Measurements from ENCODE around the gene SF1. TPM values are rescaled to one million over a fixed set of nuclear protein-coding genes. Genes with fewer than 3 reads are reported as not detected.
A peak's percentile ranks its signal among the peaks of the same experiment; 100 is the strongest.

SF1 gene
- total RNA-seq, 1 donor from 2014 or later = 460 TPM

DNA sequence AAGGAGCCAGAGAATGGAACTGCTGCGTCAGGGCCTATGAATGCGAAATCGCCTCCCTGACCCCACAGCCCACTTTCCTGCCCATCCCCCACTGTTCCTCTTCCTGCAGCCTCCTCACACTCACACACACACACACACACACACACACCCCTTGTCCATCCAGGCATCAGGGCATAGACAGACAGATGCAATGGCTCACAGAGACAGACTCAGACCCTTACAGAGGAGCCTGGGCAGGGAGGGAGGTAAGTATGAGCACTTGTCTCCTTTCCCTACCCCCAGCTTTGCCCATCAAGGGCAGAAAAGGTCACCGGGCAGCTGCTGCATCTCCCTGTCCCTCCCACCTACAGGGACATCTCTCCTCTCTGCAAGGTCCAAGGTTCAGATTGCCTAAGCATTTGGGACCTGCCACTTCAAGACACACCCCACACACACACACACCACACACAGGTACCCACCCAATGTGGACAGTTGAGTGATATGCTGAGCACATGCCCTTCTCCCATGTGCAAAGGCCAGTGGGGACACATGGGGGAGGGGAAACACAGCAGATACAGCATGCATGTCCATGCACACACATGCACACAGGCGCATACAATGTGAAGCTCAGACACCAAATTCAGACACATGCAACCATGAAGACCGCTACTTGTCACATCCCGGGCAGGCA lies 53.3 kb downstream of the SF1 start:
- no peak for DNase-seq (ENCODE audit: low spot score)
- peaks cover 2% of the 10 kb centered on the region for H3K4me1 Mint-ChIP-seq (ENCODE audit: low read depth)
- H3K27me3 Mint-ChIP-seq (ENCODE audit: low read depth) = peaks cover 27% of the 10 kb centered on the region
- no peak overlapping the region for H3K4me3 Mint-ChIP-seq (ENCODE audit: low read depth)
- intact Hi-C loops (cut with micrococcal nuclease) = no loop called here
- no peak overlapping the region for H3K27ac Mint-ChIP-seq
- H3K36me3 Mint-ChIP-seq (ENCODE audit: low read depth) = peaks cover 22% of the 10 kb centered on the region
- no peaks in the 10 kb centered on the region for H3K9me3 Mint-ChIP-seq

- peaks cover 17% of the 10 kb centered on the region for H3K36me3 Mint-ChIP-seq (ENCODE audit: low read depth)
- H3K4me1 Mint-ChIP-seq (ENCODE audit: low read depth) = peaks cover 2% of the 10 kb centered on the region
- no peak for DNase-seq (ENCODE audit: low spot score)
- intact Hi-C loops (cut with micrococcal nuclease) = loop anchor here (1.0 kb wide), 1 partner anchor 36 kb away; no protein-coding TSS in a partner anchor
- H3K27ac Mint-ChIP-seq = peak overlapping the region; percentile 42
- no peaks in the 10 kb centered on the region for H3K9me3 Mint-ChIP-seq
- peak overlapping the region; percentile 50 for H3K4me3 Mint-ChIP-seq (ENCODE audit: low read depth)
- H3K27me3 Mint-ChIP-seq (ENCODE audit: low read depth) = peaks cover 34% of the 10 kb centered on the region
These were observed 54.2 kb downstream of the SF1 start for GRCh38 chr11:64723907-64724862.

GRCh38 chr11:64723117-64723906 lies 55.0 kb downstream of the SF1 start, which contains the start of gene NRXN2:
NRXN2 (minus strand) TSS chr11:64723197; CDS start chr11:64713699, 9,498 bp downstream.
- intact Hi-C loops (cut with micrococcal nuclease) = loop anchor here (1.0 kb wide), 1 partner anchor 35 kb away; no protein-coding TSS in a partner anchor
- DNase-seq (ENCODE audit: low spot score) = peak; percentile 83
- Mint-ChIP-seq H3K36me3 (ENCODE audit: low read depth) (peaks cover 10% of the 10 kb centered on the region), H3K27ac (peak within 1 kb of the TSS; percentile 42), H3K4me1 (ENCODE audit: low read depth) (peaks cover 2% of the 10 kb centered on the region), H3K9me3 (no peaks in the 10 kb centered on the region), H3K27me3 (ENCODE audit: low read depth) (peaks cover 41% of the 10 kb centered on the region), H3K4me3 (ENCODE audit: low read depth) (peak within 1 kb of the TSS; percentile 50)

- Mint-ChIP-seq H3K9me3 (no peaks in the 10 kb centered on the region), H3K4me3 (ENCODE audit: low read depth) (peak overlapping the region; percentile 47), H3K27ac (no peak overlapping the region), H3K36me3 (ENCODE audit: low read depth) (peaks cover 5% of the 10 kb centered on the region), H3K27me3 (ENCODE audit: low read depth) (peaks cover 46% of the 10 kb centered on the region), H3K4me1 (ENCODE audit: low read depth) (peaks cover 2% of the 10 kb centered on the region)
- DNase-seq (ENCODE audit: low spot score) = no peak
- intact Hi-C loops (cut with micrococcal nuclease) = loop anchor here (1.0 kb wide), 1 partner anchor 34 kb away; no protein-coding TSS in a partner anchor
These were observed 55.9 kb downstream of the SF1 start for GRCh38 chr11:64722141-64723065.

DNA sequence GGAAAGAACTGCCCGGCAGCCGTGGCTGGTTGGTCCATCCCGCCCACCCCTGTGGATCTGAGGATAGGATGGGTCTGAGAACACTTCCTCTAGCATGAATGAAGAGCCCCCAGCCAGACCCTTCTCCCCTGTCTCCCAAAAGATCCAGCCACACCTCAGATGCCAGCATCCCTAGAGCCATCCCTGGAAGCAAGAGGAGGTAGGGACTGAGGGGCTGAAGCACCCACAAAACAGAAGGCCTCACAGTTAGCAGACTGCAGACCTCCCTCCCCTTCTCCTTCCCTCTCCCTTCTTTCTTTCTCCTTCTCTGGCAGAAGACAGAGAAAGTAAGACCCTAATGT lies 57.0 kb downstream of the SF1 start:
- DNase-seq (ENCODE audit: low spot score) = no peak
- Mint-ChIP-seq H3K9me3 (no peaks in the 10 kb centered on the region), H3K4me1 (ENCODE audit: low read depth) (peaks cover 2% of the 10 kb centered on the region), H3K36me3 (ENCODE audit: low read depth) (no peaks in the 10 kb centered on the region), H3K27ac (no peak overlapping the region), H3K4me3 (ENCODE audit: low read depth) (no peak overlapping the region), H3K27me3 (ENCODE audit: low read depth) (peaks cover 54% of the 10 kb centered on the region)
- intact Hi-C loops (cut with micrococcal nuclease) = no loop called here

DNA sequence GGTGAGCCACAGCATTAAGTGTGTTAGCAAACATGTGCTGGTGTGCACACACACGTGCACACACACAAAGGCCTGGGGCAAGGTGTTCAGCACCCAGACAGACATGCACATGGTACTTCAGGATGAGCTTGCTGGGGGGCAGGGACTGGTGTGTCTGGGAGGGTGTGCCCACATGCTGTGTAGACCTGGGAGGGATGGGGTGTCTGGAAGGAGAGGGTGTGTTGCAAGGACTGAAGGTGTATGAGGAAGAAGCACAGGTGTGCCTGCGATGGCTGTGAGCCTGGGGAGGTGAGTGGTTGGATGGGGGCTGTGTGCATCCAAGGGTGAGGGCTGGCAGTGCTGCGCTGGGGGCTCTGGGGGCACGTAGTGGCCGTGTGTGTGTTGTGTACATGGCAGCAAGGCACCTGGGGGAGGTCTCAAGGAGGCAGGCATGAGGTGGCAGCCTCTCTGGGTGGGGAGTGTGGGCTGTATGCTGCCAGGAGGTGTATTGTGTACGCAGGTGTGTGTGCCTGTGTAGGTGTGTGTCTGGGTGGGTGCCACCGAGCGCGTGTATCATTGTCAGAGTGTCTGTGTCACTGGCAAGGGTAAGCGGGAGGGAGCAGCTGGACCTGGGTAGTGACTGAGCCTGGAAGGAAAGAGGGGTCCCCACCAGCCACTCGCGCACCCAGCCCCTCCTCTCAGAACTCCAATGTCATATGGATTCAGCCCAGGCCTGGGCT lies 57.5 kb downstream of the SF1 start:
- Mint-ChIP-seq H3K4me3 (ENCODE audit: low read depth) (no peak overlapping the region), H3K27me3 (ENCODE audit: low read depth) (peaks cover 59% of the 10 kb centered on the region), H3K27ac (no peak overlapping the region), H3K9me3 (no peaks in the 10 kb centered on the region), H3K36me3 (ENCODE audit: low read depth) (no peaks in the 10 kb centered on the region), H3K4me1 (ENCODE audit: low read depth) (peaks cover 2% of the 10 kb centered on the region)
- no peak for DNase-seq (ENCODE audit: low spot score)
- intact Hi-C loops (cut with micrococcal nuclease) = no loop called here

- Mint-ChIP-seq H3K4me1 (ENCODE audit: low read depth) (peaks cover 2% of the 10 kb centered on the region), H3K36me3 (ENCODE audit: low read depth) (no peaks in the 10 kb centered on the region), H3K4me3 (ENCODE audit: low read depth) (no peak overlapping the region), H3K9me3 (no peaks in the 10 kb centered on the region), H3K27ac (no peak overlapping the region), H3K27me3 (ENCODE audit: low read depth) (peaks cover 66% of the 10 kb centered on the region)
- no peak for DNase-seq (ENCODE audit: low spot score)
- intact Hi-C loops (cut with micrococcal nuclease) = no loop called here
These were observed 58.2 kb downstream of the SF1 start for GRCh38 chr11:64720167-64720566.

- H3K36me3 Mint-ChIP-seq (ENCODE audit: low read depth) = no peaks in the 10 kb centered on the region
- DNase-seq (ENCODE audit: low spot score) = no peak
- intact Hi-C loops (cut with micrococcal nuclease) = no loop called here
- peaks cover 73% of the 10 kb centered on the region for H3K27me3 Mint-ChIP-seq (ENCODE audit: low read depth)
- H3K9me3 Mint-ChIP-seq = no peaks in the 10 kb centered on the region
- H3K4me1 Mint-ChIP-seq (ENCODE audit: low read depth) = peaks cover 2% of the 10 kb centered on the region
- H3K27ac Mint-ChIP-seq = no peak overlapping the region
- H3K4me3 Mint-ChIP-seq (ENCODE audit: low read depth) = no peak overlapping the region
These were observed 58.9 kb downstream of the SF1 start for GRCh38 chr11:64719406-64719805.

GRCh38 chr11:64718780-64719124 lies 59.6 kb downstream of the SF1 start:
- intact Hi-C loops (cut with micrococcal nuclease) = no loop called here
- no peaks in the 10 kb centered on the region for H3K36me3 Mint-ChIP-seq (ENCODE audit: low read depth)
- H3K9me3 Mint-ChIP-seq = no peaks in the 10 kb centered on the region
- H3K4me3 Mint-ChIP-seq (ENCODE audit: low read depth) = no peak overlapping the region
- peaks cover 80% of the 10 kb centered on the region for H3K27me3 Mint-ChIP-seq (ENCODE audit: low read depth)
- H3K4me1 Mint-ChIP-seq (ENCODE audit: low read depth) = no peaks in the 10 kb centered on the region
- H3K27ac Mint-ChIP-seq = no peak overlapping the region
- no peak for DNase-seq (ENCODE audit: low spot score)

DNA sequence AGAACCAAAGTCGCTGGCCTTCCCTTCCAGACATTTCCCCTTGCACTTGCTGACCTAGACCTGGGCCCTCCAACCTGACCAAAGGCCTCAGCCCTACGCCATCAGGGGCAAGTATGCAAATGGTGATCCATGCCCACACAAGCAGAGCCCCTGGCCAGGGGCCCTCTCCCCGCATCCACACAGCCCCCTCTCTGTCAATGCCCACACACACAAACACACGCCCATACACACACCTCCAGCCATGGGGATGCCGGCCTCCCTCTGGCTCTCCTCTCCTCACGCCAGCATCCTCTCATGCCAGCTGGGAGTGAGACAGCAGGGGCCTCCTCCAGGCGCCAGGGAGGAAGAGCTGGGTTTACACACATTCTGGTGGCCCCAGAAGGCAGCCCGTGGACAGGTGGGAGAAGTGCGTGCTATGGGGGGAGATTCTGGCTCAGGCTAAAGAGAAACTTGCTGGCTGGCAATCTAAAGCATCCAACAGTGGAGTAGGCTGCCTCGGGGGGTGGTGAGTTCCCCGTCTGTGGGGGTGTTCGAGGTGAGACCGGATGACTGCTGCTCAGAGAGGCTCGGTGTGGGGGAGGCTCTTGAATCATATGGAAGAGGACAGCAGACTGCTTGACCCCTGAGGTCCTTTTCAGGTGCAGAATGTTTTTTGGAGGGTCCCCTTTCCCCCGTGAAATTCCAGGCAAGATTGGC lies 60.1 kb downstream of the SF1 start:
- intact Hi-C loops (cut with micrococcal nuclease) = no loop called here
- no peaks in the 10 kb centered on the region for H3K36me3 Mint-ChIP-seq (ENCODE audit: low read depth)
- no peaks in the 10 kb centered on the region for H3K9me3 Mint-ChIP-seq
- H3K27me3 Mint-ChIP-seq (ENCODE audit: low read depth) = peaks cover 80% of the 10 kb centered on the region
- no peak overlapping the region for H3K27ac Mint-ChIP-seq
- no peak for DNase-seq (ENCODE audit: low spot score)
- no peak overlapping the region for H3K4me3 Mint-ChIP-seq (ENCODE audit: low read depth)
- H3K4me1 Mint-ChIP-seq (ENCODE audit: low read depth) = no peaks in the 10 kb centered on the region

GRCh38 chr11:64717268-64717578 lies 61.1 kb downstream of the SF1 start:
- no peaks in the 10 kb centered on the region for H3K36me3 Mint-ChIP-seq (ENCODE audit: low read depth)
- no peak for DNase-seq (ENCODE audit: low spot score)
- H3K27ac Mint-ChIP-seq = no peak overlapping the region
- intact Hi-C loops (cut with micrococcal nuclease) = no loop called here
- no peaks in the 10 kb centered on the region for H3K9me3 Mint-ChIP-seq
- peaks cover under 1% of the 10 kb centered on the region for H3K4me1 Mint-ChIP-seq (ENCODE audit: low read depth)
- no peak overlapping the region for H3K4me3 Mint-ChIP-seq (ENCODE audit: low read depth)
- peaks cover 79% of the 10 kb centered on the region for H3K27me3 Mint-ChIP-seq (ENCODE audit: low read depth)

Data from activated T-helper 2 cell treated with anti-CD3 and anti-CD28 coated beads, Interferon-gamma antibody, Interleukin-2, Interleukin-4, amounts not matched to agents 10 μg/mL and 5 μg/mL and 100 μg/mL, durations not matched to agents 14 hours and 24 hours and 36 hours (primary cell).